Measurements from ENCODE around the gene UBE3B. TPM values are rescaled to one million over a fixed set of nuclear protein-coding genes. Genes with fewer than 3 reads are reported as not detected.

The UBE3B gene
- total RNA-seq, 1 donor from 2014 or later, result 34.4 TPM

GRCh38 chr12:109529691-109530640, 52.5 kb downstream of the UBE3B start:
- Mint-ChIP-seq H3K9me3 (ENCODE audit: unreplicated experiment) (no peaks in the 10 kb centered on the region), H3K27me3 (ENCODE audit: low read depth, unreplicated experiment) (no peaks in the 10 kb centered on the region), H3K4me1 (ENCODE audit: low read depth, unreplicated experiment) (no peaks in the 10 kb centered on the region), H3K36me3 (ENCODE audit: low read depth, unreplicated experiment) (peaks cover 20% of the 10 kb centered on the region), H3K4me3 (ENCODE audit: unreplicated experiment) (no peak overlapping the region), H3K27ac (ENCODE audit: unreplicated experiment) (no peak overlapping the region)
- no peaks in the 10 kb centered on the region for H4K20me1 ChIP-seq (ENCODE audit: insufficient read depth, low read length)
- H3K27ac ChIP-seq (ENCODE audit: low read depth, low read length), result no peak overlapping the region
- DNase-seq (ENCODE audit: low read depth) (no peak), FAIRE-seq (no peak)
- TF ChIP-seq EZH2 (IDR thresholded peaks at IDR 0.05; ENCODE audit: insufficient read depth, low read length), result no peak
- TF ChIP-seq CTCF (IDR thresholded peaks at IDR 0.05; ENCODE audit: insufficient read depth, low read depth, low read length), result no peak
- H2AFZ ChIP-seq (ENCODE audit: low read depth, low read length), result no peak overlapping the region
- no peak overlapping the region for H3K4me2 ChIP-seq (ENCODE audit: low read length)
- H3K79me2 ChIP-seq (ENCODE audit: insufficient read depth, low read length), result no peaks in the 10 kb centered on the region
- no peaks in the 10 kb centered on the region for H3K9me3 ChIP-seq (ENCODE audit: insufficient read depth, low read depth, low read length)
- no peaks in the 10 kb centered on the region for H3K27me3 ChIP-seq (ENCODE audit: insufficient read depth, low read length)
- H3K36me3 ChIP-seq (ENCODE audit: insufficient read depth, low read length), result no peaks in the 10 kb centered on the region
- no peaks in the 10 kb centered on the region for H3K4me1 ChIP-seq (ENCODE audit: insufficient read depth, low read length)
- no peak overlapping the region for H3K4me3 ChIP-seq (ENCODE audit: insufficient read depth, low read depth, low read length)
- no peak overlapping the region for H3K9ac ChIP-seq (ENCODE audit: low read length)

- no peaks in the 10 kb centered on the region for H3K4me1 ChIP-seq (ENCODE audit: insufficient read depth, low read length)
Measured at GRCh38 chr12:109531411-109531810, 54.0 kb downstream of the UBE3B start.

More at GRCh38 chr12:109531411-109531810, 54.0 kb downstream of the UBE3B start:
- DNase-seq (ENCODE audit: low read depth) (no peak), FAIRE-seq (no peak)
- Histone ChIP-seq H3K9me3 (ENCODE audit: insufficient read depth, low read depth, low read length) (no peaks in the 10 kb centered on the region), H3K9ac (ENCODE audit: low read length) (no peak overlapping the region), H3K27ac (ENCODE audit: low read depth, low read length) (no peak overlapping the region), H3K27me3 (ENCODE audit: insufficient read depth, low read length) (no peaks in the 10 kb centered on the region), H3K36me3 (ENCODE audit: insufficient read depth, low read length) (no peaks in the 10 kb centered on the region), H3K79me2 (ENCODE audit: insufficient read depth, low read length) (no peaks in the 10 kb centered on the region), H3K4me2 (ENCODE audit: low read length) (no peak overlapping the region), H4K20me1 (ENCODE audit: insufficient read depth, low read length) (no peaks in the 10 kb centered on the region), H3K4me3 (ENCODE audit: insufficient read depth, low read depth, low read length) (no peak overlapping the region), H2AFZ (ENCODE audit: low read depth, low read length) (no peak overlapping the region)
- H3K27ac Mint-ChIP-seq (ENCODE audit: unreplicated experiment), result no peak overlapping the region
- peaks cover 28% of the 10 kb centered on the region for H3K36me3 Mint-ChIP-seq (ENCODE audit: low read depth, unreplicated experiment)
- no peaks in the 10 kb centered on the region for H3K4me1 Mint-ChIP-seq (ENCODE audit: low read depth, unreplicated experiment)
- TF ChIP-seq EZH2 (IDR thresholded peaks at IDR 0.05; ENCODE audit: insufficient read depth, low read length) (no peak), CTCF (IDR thresholded peaks at IDR 0.05; ENCODE audit: insufficient read depth, low read depth, low read length) (no peak)
- H3K4me3 Mint-ChIP-seq (ENCODE audit: unreplicated experiment), result no peak overlapping the region
- H3K9me3 Mint-ChIP-seq (ENCODE audit: unreplicated experiment), result no peaks in the 10 kb centered on the region
- peaks cover 2% of the 10 kb centered on the region for H3K27me3 Mint-ChIP-seq (ENCODE audit: low read depth, unreplicated experiment)
